PC-3 (cell line): ENCODE results near the gene ZNF627. TPM values are rescaled to one million over a fixed set of nuclear protein-coding genes. Genes with fewer than 3 reads are reported as not detected.

Source experiments
- ATAC-seq: fragments of 200-7000 bp; cut with Tn5 transposase; 2 replicates; pipeline ENCODE4 v1.9.1; 2020; ENCODE audit warnings: mild to moderate bottlenecking, moderate library complexity
- BruUV-seq: library from RNA; stranded (reverse); fragments of 400-500 nt; replicated peaks from 2 replicates; lab custom pipeline; 2021; lab: Mats Ljungman, UMichigan
- CTCF ChIA-PET: fragments of 300-600 bp; sonication (Branson Sonifier 250); formaldehyde crosslinking; loops from one replicate; lab custom pipeline; 2022; ENCODE audit warnings: antibody characterized with exemption; lab: Charles Lee
- POLR2A ChIA-PET: fragments of 300-600 bp; sonication (Branson Sonifier 250); formaldehyde crosslinking; loops from one replicate; lab custom pipeline; 2022; ENCODE audit warnings: antibody characterized with exemption; ENCODE audit not compliant: unreplicated experiment; lab: Charles Lee
- DNase-seq: peaks from one replicate; pipeline ENCODE4 v3.0.0-alpha.2; 2015
- H2AFZ ChIP-seq: fragments of 300-600 bp; sonication (generic); 2 replicates; pipeline ENCODE4 v1.6.0; 2016; ENCODE audit warnings: antibody characterized with exemption, low read length
- H3F3A ChIP-seq: fragments of 300-600 bp; sonication (generic); one replicate; pipeline ENCODE4 v1.6.0; 2017; ENCODE audit warnings: antibody characterized with exemption, low read length, control low read depth, mild to moderate bottlenecking; ENCODE audit not compliant: unreplicated experiment
- H3K27ac ChIP-seq: fragments of 300-600 bp; sonication (generic); 2 replicates; pipeline ENCODE4 v1.5.1; 2016; ENCODE audit warnings: mild to moderate bottlenecking, low read length
- H3K27me3 ChIP-seq: fragments of 300-600 bp; sonication (generic); 2 replicates; pipeline ENCODE4 v1.6.1; 2016; ENCODE audit warnings: low read length, mixed read lengths
- H3K36me3 ChIP-seq: fragments of 300-600 bp; sonication (generic); 2 replicates; pipeline ENCODE4 v1.6.1; 2016; ENCODE audit warnings: low read depth, mixed run types, low read length, mixed read lengths
- H3K4me1 ChIP-seq: fragments of 300-600 bp; sonication (generic); 2 replicates; pipeline ENCODE4 v1.5.1; 2016; ENCODE audit warnings: low read length; ENCODE audit not compliant: insufficient read depth
- H3K4me2 ChIP-seq: fragments of 300-600 bp; sonication (generic); 2 replicates; pipeline ENCODE4 v1.6.0; 2016; ENCODE audit warnings: low read length
- H3K4me3 ChIP-seq: fragments of 300-600 bp; sonication (generic); 2 replicates; pipeline ENCODE4 v1.5.1; 2016; ENCODE audit warnings: mild to moderate bottlenecking, low read length, mixed read lengths
- H3K79me2 ChIP-seq: fragments of 300-600 bp; sonication (generic); 2 replicates; pipeline ENCODE4 v1.6.1; 2017; ENCODE audit warnings: low read length, mixed read lengths
- H3K9ac ChIP-seq: fragments of 300-600 bp; sonication (generic); 2 replicates; pipeline ENCODE4 v1.6.0; 2016; ENCODE audit warnings: mild to moderate bottlenecking, low read length
- H3K9me2 ChIP-seq: fragments of 300-600 bp; sonication (generic); replicated peaks from 2 replicates; pipeline ENCODE4 v1.6.1; 2016; ENCODE audit warnings: mixed run types, low read length, mixed read lengths
- H3K9me3 ChIP-seq: fragments of 300-600 bp; sonication (generic); 2 replicates; pipeline ENCODE4 v1.6.1; 2016; ENCODE audit warnings: low read length, mixed read lengths
- H4K20me1 ChIP-seq: fragments of 300-600 bp; sonication (generic); 2 replicates; pipeline ENCODE4 v1.6.1; 2016; ENCODE audit warnings: low read length, mixed read lengths
- EZH2 ChIP-seq: fragments of 300-600 bp; sonication (generic); IDR thresholded peaks from one replicate; pipeline ENCODE4 v1.6.1; 2017; ENCODE audit warnings: antibody characterized with exemption, mild to moderate bottlenecking, low read length; ENCODE audit not compliant: unreplicated experiment
- EZH2phosphoT487 ChIP-seq: fragments of 300-600 bp; sonication (generic); IDR thresholded peaks from 2 replicates; pipeline ENCODE4 v1.6.1; 2018; ENCODE audit warnings: mild to moderate bottlenecking, antibody characterized with exemption, low read length, borderline replicate concordance
- intact Hi-C: fragments of 100-400 bp; cut with micrococcal nuclease; formaldehyde crosslinking; loops from 2 replicates; pipeline ENCODE4 v1.9.0; 2023
- total RNA-seq: library from RNA; depleted of rRNA; stranded (reverse); fragments of >200 nt; gene quantifications from 2 replicates; pipeline ENCODE4 v1.2.3, GENCODE V29; 2014
- TF ChIP-seq, protein P1 (sequence below): fragments of 300-600 bp; sonication (generic); conservative IDR thresholded peaks from 2 replicates; pipeline ENCODE4 v1.5.1; 2017; ENCODE audit warnings: antibody characterized with exemption, low read depth, mild to moderate bottlenecking, low read length

Gene ZNF627
- total RNA-seq, 1 experiment from 2014 or later, result 14.2 TPM

DNA sequence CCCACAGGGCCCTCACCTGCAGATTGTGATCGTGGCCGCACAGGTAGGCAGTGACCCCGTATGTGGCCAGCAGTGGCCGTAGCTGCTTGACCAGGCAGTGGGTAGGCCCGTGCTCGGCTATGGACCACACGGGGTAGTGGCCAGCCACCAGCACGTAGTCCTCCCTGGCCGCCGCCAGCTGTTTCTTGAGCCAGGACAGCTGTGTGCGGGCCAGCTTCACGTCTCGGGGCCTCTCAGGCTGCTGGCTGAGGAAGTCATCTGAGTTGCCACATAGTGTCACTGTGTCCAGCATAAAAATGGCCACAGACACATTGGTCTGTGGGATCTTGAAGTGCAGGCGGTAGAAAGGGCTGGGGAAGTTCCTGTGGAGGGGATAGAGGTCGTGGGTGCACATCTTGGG is 21.1 kb upstream of the ZNF627 start:
- H3K4me3 ChIP-seq, result no peak overlapping the region
- BruUV-seq, result no TSS peak
- no peaks in the 10 kb centered on the region for H3K4me1 ChIP-seq
- H3K4me2 ChIP-seq, result no peak overlapping the region
- ATAC-seq (no peak), DNase-seq (no peak)
- TF ChIP-seq EZH2phosphoT487, result no peak
- TF ChIP-seq, protein P1, sequence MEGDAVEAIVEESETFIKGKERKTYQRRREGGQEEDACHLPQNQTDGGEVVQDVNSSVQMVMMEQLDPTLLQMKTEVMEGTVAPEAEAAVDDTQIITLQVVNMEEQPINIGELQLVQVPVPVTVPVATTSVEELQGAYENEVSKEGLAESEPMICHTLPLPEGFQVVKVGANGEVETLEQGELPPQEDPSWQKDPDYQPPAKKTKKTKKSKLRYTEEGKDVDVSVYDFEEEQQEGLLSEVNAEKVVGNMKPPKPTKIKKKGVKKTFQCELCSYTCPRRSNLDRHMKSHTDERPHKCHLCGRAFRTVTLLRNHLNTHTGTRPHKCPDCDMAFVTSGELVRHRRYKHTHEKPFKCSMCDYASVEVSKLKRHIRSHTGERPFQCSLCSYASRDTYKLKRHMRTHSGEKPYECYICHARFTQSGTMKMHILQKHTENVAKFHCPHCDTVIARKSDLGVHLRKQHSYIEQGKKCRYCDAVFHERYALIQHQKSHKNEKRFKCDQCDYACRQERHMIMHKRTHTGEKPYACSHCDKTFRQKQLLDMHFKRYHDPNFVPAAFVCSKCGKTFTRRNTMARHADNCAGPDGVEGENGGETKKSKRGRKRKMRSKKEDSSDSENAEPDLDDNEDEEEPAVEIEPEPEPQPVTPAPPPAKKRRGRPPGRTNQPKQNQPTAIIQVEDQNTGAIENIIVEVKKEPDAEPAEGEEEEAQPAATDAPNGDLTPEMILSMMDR, result no peak
- TF ChIP-seq EZH2, result no peak
- H3K27me3 ChIP-seq, result no peaks in the 10 kb centered on the region
- H2AFZ ChIP-seq, result no peak overlapping the region
- no peaks in the 10 kb centered on the region for H3F3A ChIP-seq
- intact Hi-C loops, result no loop called here
- H3K9me3 ChIP-seq, result no peaks in the 10 kb centered on the region
- ChIA-PET CTCF (no interaction called here), POLR2A (no interaction called here)
- H3K9ac ChIP-seq, result no peak overlapping the region
- no peaks in the 10 kb centered on the region for H4K20me1 ChIP-seq
- no peaks in the 10 kb centered on the region for H3K36me3 ChIP-seq
- H3K9me2 ChIP-seq, result no peaks in the 10 kb centered on the region
- no peaks in the 10 kb centered on the region for H3K79me2 ChIP-seq
- no peak overlapping the region for H3K27ac ChIP-seq

DNA sequence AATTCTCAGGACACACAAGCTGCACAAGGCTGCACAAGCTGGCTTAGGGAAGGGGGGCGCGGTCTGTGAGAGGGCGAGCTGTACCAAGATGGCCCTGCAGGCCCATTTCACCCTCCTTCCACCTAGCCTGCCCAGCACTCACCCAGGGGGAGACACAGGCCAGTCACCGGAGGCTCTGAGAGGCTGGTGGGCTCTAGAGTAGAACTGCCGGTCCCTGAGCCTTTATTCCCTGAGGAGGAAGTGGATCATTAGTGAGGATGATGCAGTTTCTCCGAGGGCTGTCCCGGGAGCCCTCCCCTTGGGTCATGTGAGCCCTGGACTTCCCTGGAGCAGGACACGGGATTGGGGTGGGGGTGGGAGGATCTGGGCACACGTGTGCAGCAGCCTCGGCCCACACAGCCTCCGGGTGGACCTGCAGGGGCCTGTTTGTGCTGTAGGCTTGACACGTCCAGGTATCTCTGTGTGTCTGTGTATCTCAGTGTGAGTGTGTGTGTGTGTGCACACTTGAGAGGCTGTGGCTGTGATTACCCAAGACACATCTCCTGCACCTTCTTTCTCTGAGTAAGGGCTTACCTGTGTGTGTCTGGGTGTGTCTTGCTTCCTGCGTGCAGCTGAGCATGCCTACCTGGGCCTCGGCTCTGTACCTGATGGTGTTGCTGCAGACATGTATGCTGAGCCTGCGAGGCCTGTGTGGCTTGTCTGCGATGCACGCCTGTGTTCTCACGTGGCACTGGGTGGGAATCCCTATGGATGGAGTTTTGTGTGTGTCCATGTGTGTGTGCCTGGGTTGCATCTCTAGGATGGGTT is 19.6 kb upstream of the ZNF627 start, which contains the start of gene ACP5:
ACP5 (minus strand) TSS at position 195 of the 807 bp plus-strand sequence. CDS start 328 bp downstream, outside the sequence.
- H3K4me1 ChIP-seq, result no peaks in the 10 kb centered on the region
- no peaks in the 10 kb centered on the region for H3K36me3 ChIP-seq
- H3K27ac ChIP-seq, result no peak within 1 kb of the TSS
- H3K4me3 ChIP-seq, result no peak within 1 kb of the TSS
- no peak within 1 kb of the TSS for H2AFZ ChIP-seq
- ChIA-PET CTCF (no interaction called here), POLR2A (no interaction called here)
- H3F3A ChIP-seq, result no peaks in the 10 kb centered on the region
- no peaks in the 10 kb centered on the region for H3K9me3 ChIP-seq
- no TSS peak for BruUV-seq
- ATAC-seq (no peak), DNase-seq (no peak)
- H3K79me2 ChIP-seq, result no peaks in the 10 kb centered on the region
- H4K20me1 ChIP-seq, result no peaks in the 10 kb centered on the region
- H3K9me2 ChIP-seq, result no peaks in the 10 kb centered on the region
- no peak within 1 kb of the TSS for H3K9ac ChIP-seq
- TF ChIP-seq EZH2phosphoT487 (no peak), EZH2 (no peak)
- TF ChIP-seq, protein P1, result no peak
- no peak within 1 kb of the TSS for H3K4me2 ChIP-seq
- no peaks in the 10 kb centered on the region for H3K27me3 ChIP-seq
- intact Hi-C loops, result no loop called here
